Inferior parietal cortex (tissue), 1 donor: ENCODE results near the gene IGIP.

ENCODE experiments used
- DNase-seq: peaks from one replicate; pipeline ENCODE4 v3.0.0-alpha.2; 2016; ENCODE audit errors: extremely low spot score

IGIP gene

DNA sequence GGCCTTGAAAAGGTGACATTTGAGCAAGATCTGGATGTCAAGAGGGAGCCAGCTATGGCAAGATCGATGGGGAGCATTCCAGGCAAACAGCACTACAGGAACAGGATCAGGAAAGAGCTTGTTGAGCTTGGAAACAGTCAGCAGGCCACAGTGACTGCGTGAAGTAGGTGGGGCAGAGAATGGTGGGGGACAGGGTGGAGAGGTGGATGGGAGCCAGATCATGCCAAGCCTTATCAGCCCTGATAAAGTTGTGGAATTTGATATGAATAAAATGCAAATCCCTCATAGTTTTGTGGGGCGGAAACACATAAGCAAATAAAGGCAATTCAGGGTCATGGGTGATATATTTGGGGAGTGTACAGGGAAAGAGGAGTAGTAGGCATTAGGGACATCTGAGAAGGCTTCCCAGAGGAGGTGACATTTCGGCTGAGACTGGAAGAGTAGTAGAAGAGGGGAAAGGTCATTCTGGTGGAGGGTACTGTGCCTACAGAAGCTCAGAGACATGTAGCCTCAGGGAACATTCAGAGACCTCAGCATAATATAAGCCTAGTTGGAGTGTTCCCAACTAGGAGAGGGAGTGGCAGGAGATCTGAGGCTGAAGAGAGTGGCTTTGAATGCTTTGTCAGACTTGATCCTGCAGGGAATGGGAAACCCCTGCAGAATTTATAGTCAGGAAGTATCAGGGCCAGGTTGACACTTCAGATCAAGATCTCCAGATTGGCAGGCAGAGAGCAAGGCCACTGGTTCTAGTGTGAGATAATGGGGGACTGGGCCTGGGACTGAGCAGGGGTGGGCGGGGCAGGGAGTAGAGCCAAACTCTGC is 39.6 kb downstream of the IGIP start:
- no peak for DNase-seq

DNA sequence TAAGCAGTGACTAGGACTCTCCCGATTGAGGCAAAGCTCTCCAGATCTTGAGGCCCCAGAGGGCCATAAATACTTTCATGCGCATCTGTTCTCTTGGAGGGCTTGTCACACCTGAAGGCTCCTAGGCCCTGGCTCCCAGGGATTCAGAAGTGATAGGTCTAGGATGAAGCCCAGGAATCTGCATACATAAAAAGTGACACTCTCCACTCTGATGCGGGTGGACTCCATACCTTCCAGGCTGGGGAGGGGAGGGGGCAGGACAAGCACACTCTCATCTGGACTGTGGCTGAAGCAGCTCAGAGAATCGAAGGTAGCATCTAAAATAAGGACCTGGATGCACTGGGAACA is 40.2 kb downstream of the IGIP start:
- DNase-seq, result no peak

DNA sequence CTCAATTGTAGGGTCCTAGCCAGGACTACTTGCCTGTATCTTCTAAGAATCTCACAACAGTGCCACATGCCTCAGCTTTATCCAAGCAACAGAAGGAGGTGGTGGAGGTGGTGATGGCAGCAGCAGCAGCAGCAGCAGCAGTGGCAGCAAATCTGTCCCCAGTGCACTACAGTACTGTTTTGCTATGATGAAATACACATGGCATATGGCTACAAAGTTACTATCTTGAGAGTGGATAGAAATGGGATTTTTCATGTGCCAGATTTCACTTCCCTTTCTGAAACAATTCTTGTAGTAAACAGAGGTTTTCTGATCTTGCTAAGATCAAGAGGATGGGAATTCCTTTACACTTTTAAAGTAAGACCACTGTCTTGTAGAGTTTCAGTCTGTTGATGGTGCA is 41.2 kb downstream of the IGIP start:
- DNase-seq, result peak; percentile 41

DNA sequence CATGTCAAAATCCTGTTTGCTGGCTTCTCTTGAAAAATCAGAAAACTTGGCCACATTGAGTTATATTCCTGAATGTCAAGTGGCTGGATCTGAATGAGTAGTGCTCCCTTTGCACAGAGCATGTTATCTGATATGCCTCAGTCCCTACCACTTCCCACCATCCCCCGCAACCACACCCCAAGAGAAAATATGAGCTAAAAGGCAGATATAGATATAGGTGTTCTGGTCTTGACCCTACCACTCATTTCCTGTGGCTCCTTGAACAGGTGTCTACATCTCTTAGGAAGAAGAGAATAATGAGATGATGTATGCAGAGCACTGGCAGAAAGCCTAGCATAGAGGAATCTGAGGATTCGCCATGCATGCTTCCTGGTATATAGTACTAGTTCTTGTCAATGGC is 42.6 kb downstream of the IGIP start:
- DNase-seq, result no peak

DNA sequence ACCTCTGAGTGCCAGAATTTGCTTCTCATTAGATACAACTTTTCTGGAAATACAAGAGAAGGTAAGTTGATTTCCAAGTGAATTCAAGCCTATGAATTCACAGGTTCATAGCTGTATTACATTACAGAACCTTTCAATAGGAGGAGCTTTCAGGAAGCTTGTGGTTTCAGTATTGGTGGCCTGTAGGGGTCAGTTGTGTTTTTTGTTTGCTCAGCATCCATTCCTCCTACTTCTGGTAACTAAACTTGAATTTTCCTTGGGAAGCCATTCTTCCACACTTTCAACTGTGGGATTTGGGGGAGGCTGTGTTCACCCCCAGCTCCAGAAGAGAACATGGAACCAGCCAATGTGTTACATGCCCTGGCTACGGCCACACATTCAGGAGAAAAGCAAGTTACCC is 43.7 kb downstream of the IGIP start:
- DNase-seq, result no peak

DNA sequence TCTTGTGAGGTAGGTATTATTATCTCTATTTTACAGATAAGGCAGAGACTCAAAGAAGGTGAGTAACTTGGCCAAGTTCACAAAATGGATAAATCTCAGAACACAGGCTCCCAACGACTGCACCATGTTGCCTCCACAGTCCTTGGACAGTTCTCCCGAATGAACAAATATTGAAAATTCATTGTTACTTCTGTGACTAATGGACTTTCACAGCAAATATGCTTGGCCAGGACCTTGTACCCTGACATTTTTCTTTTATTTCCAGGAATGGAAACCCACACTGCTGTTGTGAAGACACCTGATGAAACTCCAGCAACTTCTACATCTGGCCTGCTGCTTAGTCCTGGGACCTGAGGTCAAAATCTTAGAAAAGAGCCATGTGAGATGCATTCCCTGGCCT is 46.7 kb downstream of the IGIP start:
- no peak for DNase-seq

DNA sequence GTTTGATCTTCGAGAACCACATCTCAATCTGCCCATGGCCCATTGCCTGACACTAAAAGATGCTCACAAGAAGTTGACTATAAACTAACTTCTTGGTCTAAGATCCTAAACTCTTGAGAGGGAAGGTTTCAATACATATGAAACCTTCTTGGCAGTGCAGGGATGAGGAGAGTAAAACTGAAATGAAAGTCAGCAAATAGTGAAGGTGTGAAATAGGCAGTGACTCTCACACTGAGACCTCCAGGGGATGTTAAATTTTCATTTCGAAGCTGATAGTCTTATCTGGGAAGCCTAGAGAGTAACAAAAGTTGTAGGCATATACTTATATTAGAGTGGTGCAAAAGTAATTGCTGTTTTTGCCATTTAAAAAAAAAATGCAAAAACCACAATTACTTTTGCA is 48.3 kb downstream of the IGIP start:
- no peak for DNase-seq

DNA sequence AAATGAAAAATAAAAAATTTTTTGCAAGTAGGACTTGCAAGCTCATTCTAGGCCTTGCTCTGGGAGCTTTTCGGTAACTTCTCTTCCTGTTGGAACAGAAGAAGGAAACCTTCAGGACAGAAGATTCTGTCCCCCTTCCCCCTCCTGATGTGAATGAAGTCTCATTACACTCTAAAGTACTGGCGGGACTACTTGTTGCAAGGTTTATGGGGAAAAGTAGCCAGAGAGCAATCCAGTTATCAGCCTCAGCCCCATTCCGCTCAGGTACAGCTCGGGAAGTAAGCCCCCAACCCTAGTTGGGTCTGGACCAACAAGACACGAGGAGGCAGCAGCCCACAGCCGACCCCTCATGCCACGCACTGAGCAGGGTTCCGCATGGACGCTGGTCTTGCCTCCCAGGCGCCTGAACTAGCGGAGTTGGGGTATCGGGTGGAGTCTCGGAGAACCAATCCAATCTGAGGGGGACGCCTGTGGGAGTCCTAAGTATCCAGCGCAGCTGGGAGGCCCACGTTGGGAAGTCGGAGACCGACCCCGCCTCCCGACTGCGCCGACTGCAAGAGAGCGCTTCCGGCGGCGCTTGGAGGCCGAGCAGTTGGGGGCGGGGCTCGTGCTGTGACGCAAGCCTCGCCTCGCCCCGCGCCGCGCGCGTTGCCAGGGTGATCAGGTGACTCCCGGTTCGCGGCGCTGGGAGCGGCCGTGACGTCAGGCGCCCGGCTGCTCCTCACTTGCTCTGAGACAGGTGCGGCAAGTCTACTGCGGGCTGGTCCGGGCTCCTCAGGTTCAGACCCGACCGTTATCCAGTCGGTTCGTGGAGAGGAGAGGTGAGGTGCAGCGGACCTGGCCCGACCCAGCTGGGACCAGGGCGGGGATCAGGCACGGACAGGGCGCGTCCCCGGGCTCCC is 49.0 kb downstream of the IGIP start, which contains the start of gene CYSTM1:
TSS of gene CYSTM1 (plus strand) at position 724 of the 902 bp plus-strand sequence. CDS start 19,278 bp downstream, outside the sequence.
- peak; percentile 93 for DNase-seq

DNA sequence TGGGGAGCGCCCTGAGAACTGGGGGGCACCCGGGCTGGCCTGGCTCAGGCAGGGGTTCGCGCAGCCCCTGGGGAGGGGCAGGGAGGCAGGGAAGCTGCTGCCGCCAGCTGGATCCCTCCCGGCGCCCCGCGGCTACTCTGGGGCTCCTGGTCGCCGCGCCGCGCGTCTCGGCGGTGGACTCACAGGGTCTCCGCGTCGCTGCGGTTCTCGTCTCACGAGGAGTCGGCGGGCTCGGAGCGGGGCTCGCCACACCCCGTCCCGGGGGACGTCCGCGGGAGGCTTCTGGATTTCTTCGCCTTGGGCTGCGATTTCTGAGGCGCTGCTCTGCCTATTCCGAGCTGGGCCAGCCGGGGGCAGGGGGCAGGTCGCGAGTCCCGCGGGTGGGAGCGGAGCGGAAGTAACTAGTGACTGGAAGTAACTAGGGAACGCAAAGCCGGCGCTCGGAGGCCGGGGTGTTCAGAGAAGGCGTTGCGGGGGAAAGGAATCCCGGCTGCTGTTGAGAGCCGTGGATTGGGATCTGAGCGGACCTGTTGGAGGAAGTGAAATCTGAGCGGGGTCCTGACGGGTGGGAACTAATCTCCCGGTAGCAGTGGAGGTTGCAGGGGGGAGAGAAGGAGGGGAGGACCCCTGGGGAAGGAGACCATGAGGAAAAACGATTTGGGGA is 49.8 kb downstream of the IGIP start:
- DNase-seq, result no peak

DNA sequence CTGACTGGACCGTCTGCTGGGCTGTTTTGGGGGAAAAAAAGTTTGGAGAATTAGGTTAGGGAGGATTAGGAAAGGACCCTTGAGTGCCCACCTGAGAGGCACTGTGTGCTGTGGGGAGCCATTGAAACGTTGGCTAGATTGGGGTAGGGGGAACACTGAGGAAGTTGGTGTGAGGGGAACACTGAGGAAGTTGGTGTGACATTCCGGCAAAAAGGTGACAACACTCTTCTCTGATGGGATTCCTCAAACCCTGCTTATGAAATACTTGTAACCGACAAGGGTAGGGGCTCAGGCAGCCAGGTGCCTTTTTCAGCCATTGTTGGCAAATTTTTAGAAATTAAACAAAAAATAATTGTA is 50.3 kb downstream of the IGIP start:
- DNase-seq, result no peak

DNA sequence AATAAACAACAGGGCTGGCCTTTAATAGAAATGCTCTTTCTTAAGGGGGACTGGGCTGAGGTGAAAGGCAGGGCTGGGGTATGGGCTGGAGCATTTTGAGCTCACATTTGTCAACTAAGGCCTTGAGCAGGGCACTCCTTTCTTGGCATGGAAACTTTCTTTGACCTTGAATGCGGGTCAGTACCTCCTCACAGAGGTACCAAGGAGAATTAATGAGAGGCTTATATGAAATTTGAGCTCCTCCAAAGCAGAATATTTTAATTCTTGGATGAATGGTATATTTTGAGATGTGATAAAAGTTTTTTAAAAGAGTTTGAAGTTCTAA is 52.3 kb downstream of the IGIP start:
- no peak for DNase-seq

DNA sequence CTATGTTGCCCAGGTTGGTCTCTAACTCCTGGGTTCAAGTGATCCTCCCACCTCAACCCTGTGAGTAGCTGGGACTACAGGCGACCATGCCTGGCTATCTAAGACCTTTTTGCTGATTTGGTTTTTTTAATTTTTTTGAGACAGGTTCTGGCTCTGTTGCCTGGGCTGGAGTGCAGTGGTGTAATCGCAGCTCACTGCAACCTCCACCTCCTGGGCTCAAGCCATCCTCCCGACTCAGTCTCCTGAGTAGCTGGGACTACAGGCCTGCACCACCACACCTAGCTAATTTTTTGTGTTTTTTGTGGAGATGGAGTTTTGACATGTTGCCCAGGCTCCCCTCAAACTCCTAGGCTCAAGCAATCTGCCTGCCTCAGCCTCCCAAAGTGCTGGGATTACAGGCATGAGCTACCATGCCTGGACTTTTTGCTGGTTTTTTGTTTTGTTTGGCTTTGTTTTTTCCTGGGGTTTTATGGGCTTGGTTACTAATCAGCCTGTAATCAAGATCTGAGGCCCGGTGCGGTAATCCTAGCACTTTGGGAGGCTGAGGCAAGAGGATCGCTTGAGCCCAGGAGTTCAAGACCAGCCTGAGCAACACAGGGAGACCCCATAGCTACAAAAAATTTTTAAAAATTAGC is 52.9 kb downstream of the IGIP start:
- DNase-seq, result no peak
